SK-N-SH treated with all-trans-retinoic acid at 6 μM for 48 hours (cell line): Measurements from ENCODE around the gene PLD3.

Source experiments
- ATAC-seq: fragments of 200-7000 bp; cut with Tn5 transposase; 3 replicates; pipeline ENCODE4 v1.9.1; 2020; ENCODE audit warnings: mild to moderate bottlenecking, moderate library complexity
- ARNTL ChIP-seq: fragments of 450-650 bp; formaldehyde crosslinking; IDR thresholded peaks from 2 replicates; pipeline ENCODE4 v1.5.0; 2020; ENCODE audit warnings: low read depth, mild to moderate bottlenecking, moderate library complexity, borderline replicate concordance
- BACH2 ChIP-seq: fragments of 250-450 bp; sonication (Bioruptor Pico); IDR thresholded peaks from 2 replicates; pipeline ENCODE4 v1.9.0; 2021; ENCODE audit warnings: mild to moderate bottlenecking, borderline replicate concordance
- CREB5 ChIP-seq: fragments of 250-450 bp; sonication (Bioruptor Pico); IDR thresholded peaks from 2 replicates; pipeline ENCODE4 v1.5.1; 2020; ENCODE audit warnings: low read depth, mild to moderate bottlenecking, moderate library complexity
- CSRNP3 ChIP-seq: fragments of 250-450 bp; sonication (Bioruptor Pico); IDR thresholded peaks from 2 replicates; pipeline ENCODE4 v1.5.1; 2021; ENCODE audit warnings: mild to moderate bottlenecking, moderate library complexity
- ESRRG ChIP-seq: fragments of 250-450 bp; sonication (Bioruptor Pico); IDR thresholded peaks from 2 replicates; pipeline ENCODE4 v1.6.1; 2021; ENCODE audit warnings: mild to moderate bottlenecking
- GLIS3 ChIP-seq: fragments of 250-450 bp; sonication (Bioruptor Pico); IDR thresholded peaks from 2 replicates; pipeline ENCODE4 v1.5.0; 2020; ENCODE audit warnings: mild to moderate bottlenecking, moderate library complexity
- ISL1 ChIP-seq: fragments of 250-450 bp; sonication (Bioruptor Pico); IDR thresholded peaks from 2 replicates; pipeline ENCODE4 v2.1.2; 2022; ENCODE audit warnings: mild to moderate bottlenecking, moderate library complexity
- OSR1 ChIP-seq: fragments of 250-450 bp; sonication (Bioruptor Pico); IDR thresholded peaks from 2 replicates; pipeline ENCODE4 v1.8.0; 2022; ENCODE audit warnings: moderate library complexity, mild to moderate bottlenecking, inconsistent platforms
- RARB ChIP-seq: fragments of 250-450 bp; sonication (Bioruptor Pico); IDR thresholded peaks from 2 replicates; pipeline ENCODE4 v1.8.0; 2021; ENCODE audit warnings: mild to moderate bottlenecking, moderate library complexity
- SNAI2 ChIP-seq: fragments of 250-450 bp; sonication (Bioruptor Pico); IDR thresholded peaks from 2 replicates; pipeline ENCODE4 v1.5.0; 2020; ENCODE audit warnings: mild to moderate bottlenecking, moderate library complexity
- TCF4 ChIP-seq: fragments of 250-450 bp; sonication (Bioruptor Pico); IDR thresholded peaks from 2 replicates; pipeline ENCODE4 v1.8.0; 2021; ENCODE audit warnings: mild to moderate bottlenecking, moderate library complexity, borderline replicate concordance
- TOX ChIP-seq: fragments of 250-450 bp; sonication (Bioruptor Pico); IDR thresholded peaks from 2 replicates; pipeline ENCODE4 v1.8.0; 2021; ENCODE audit warnings: mild to moderate bottlenecking, moderate library complexity, borderline replicate concordance
- TSHZ2 ChIP-seq: fragments of 250-450 bp; sonication (Bioruptor Pico); IDR thresholded peaks from 2 replicates; pipeline ENCODE4 v1.5.0; 2020; ENCODE audit warnings: mild to moderate bottlenecking, moderate library complexity
- ZC3H10 ChIP-seq: fragments of 250-450 bp; sonication (Bioruptor Pico); IDR thresholded peaks from 2 replicates; pipeline ENCODE4 v1.5.1; 2021; ENCODE audit warnings: mild to moderate bottlenecking, moderate library complexity
- ZFP3 ChIP-seq: fragments of 250-450 bp; sonication (Bioruptor Pico); IDR thresholded peaks from 2 replicates; pipeline ENCODE4 v1.5.0; 2020; ENCODE audit warnings: mild to moderate bottlenecking, moderate library complexity
- ZFP30 ChIP-seq: fragments of 450-650 bp; formaldehyde crosslinking; IDR thresholded peaks from 2 replicates; pipeline ENCODE4 v1.5.0; 2022; ENCODE audit warnings: mild to moderate bottlenecking, moderate library complexity
- ZNF565 ChIP-seq: fragments of 450-650 bp; formaldehyde crosslinking; conservative IDR thresholded peaks from 2 replicates; pipeline ENCODE4 v1.5.0; 2020; ENCODE audit warnings: low read depth, mild to moderate bottlenecking, moderate library complexity
- ZNF70 ChIP-seq: fragments of 450-650 bp; formaldehyde crosslinking; IDR thresholded peaks from 2 replicates; pipeline ENCODE4 v1.5.0; 2020; ENCODE audit warnings: mild to moderate bottlenecking, moderate library complexity
- ZNF8 ChIP-seq: fragments of 450-650 bp; formaldehyde crosslinking; IDR thresholded peaks from 2 replicates; pipeline ENCODE4 v1.5.0; 2020; ENCODE audit warnings: mild to moderate bottlenecking, moderate library complexity
- TF ChIP-seq, protein P1 (sequence below): fragments of 250-450 bp; sonication (Bioruptor Pico); IDR thresholded peaks from 2 replicates; pipeline ENCODE4 v1.8.0; 2021; ENCODE audit warnings: low read depth, mild to moderate bottlenecking, moderate library complexity, borderline replicate concordance

The PLD3 gene

DNA sequence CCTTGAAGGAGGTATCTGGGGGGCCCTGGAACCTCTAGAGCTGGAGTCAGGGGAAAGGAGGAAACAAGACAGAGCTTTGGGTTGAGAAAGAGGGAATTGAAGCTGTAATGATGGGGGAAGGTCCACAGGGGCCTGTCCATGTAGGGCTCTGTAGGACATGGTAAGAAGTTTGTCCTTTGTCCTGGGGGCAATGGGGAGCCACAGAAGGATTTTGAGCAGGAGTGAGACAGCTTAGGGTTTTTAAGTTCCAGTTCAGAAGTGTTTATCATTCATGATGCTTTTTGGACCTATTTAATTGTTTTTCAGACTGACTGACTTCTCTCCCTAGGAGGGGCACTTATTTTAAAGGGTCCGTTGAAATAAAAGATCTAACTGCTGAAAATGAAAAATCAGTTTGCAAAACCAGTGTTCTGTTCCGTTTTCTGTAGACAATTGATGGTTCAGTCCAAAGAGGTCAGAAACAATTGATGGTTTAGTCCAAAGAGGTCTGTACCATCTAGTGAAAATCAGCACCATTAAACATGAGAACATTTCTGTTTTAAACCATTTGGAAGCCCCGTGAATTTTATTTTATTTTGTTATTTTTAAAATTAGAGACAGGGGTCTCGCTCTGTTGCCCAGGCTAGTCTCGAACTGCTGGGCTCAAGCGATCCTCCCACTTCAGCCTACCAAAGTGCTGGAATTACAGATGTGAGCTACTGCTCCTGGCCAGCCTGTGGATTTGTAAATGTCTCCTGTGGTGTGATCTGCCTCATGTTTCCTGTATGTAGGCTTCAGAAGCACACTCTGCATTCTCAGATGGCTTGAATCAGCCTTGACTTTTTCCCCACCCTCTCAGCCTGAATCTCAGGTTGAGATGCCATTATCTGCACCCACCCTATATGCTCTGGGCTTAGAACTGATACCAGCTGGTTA, 8.4 kb downstream of the PLD3 start:
- no peak for ATAC-seq
- TF ChIP-seq, protein P1, sequence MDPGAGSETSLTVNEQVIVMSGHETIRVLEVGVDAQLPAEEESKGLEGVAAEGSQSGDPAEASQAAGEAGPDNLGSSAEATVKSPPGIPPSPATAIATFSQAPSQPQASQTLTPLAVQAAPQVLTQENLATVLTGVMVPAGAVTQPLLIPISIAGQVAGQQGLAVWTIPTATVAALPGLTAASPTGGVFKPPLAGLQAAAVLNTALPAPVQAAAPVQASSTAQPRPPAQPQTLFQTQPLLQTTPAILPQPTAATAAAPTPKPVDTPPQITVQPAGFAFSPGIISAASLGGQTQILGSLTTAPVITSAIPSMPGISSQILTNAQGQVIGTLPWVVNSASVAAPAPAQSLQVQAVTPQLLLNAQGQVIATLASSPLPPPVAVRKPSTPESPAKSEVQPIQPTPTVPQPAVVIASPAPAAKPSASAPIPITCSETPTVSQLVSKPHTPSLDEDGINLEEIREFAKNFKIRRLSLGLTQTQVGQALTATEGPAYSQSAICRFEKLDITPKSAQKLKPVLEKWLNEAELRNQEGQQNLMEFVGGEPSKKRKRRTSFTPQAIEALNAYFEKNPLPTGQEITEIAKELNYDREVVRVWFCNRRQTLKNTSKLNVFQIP (CRISPR knock-in tag), result no peak
- no peak for TF ChIP-seq OSR1 (CRISPR knock-in tag)
- TF ChIP-seq RARB (CRISPR knock-in tag), result no peak
- TF ChIP-seq BACH2 (CRISPR knock-in tag), result no peak
- no peak for TF ChIP-seq CREB5 (CRISPR knock-in tag)
- no peak for TF ChIP-seq TSHZ2 (CRISPR knock-in tag)
- no peak for TF ChIP-seq TCF4 (CRISPR knock-in tag)
- TF ChIP-seq GLIS3, result no peak
- no peak for TF ChIP-seq ZNF70
- no peak for TF ChIP-seq ZC3H10
- no peak for TF ChIP-seq ESRRG (CRISPR knock-in tag)
- no peak for TF ChIP-seq ZNF8 (CRISPR knock-in tag)
- no peak for TF ChIP-seq ISL1 (CRISPR knock-in tag)
- TF ChIP-seq ZNF565 (CRISPR knock-in tag), result no peak
- no peak for TF ChIP-seq ZFP3 (CRISPR knock-in tag)
- TF ChIP-seq CSRNP3 (CRISPR knock-in tag), result no peak
- TF ChIP-seq, all 23 proteins: peak for 0

DNA sequence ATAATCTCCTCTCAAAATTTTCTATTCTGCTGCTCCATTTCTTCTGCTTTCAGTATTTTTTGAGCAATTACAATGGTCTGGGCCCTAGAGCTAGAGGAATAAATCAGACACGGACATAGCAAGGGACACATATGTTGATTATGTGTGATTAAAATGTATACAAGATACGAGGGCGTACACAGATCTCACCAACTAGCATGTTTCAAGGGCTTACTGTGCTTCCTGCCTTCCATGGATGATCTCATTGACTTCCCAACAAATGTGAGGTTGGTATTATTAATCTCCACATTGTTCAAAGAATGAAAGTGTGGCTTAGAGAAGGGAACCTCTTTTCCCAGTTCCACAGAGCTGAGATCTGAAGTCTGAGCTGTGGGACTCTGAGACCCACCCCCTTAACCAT, 9.1 kb downstream of the PLD3 start:
- no peak for TF ChIP-seq RARB (CRISPR knock-in tag)
- no peak for TF ChIP-seq ESRRG (CRISPR knock-in tag)
- TF ChIP-seq TOX, result no peak
- TF ChIP-seq, protein P1 (CRISPR knock-in tag), result no peak
- TF ChIP-seq CREB5 (CRISPR knock-in tag), result no peak
- TF ChIP-seq BACH2 (CRISPR knock-in tag), result no peak
- TF ChIP-seq ZC3H10, result no peak
- TF ChIP-seq ZNF8 (CRISPR knock-in tag), result no peak
- TF ChIP-seq ARNTL (CRISPR knock-in tag), result no peak
- TF ChIP-seq ZFP30 (CRISPR knock-in tag), result no peak
- no peak for TF ChIP-seq SNAI2 (CRISPR knock-in tag)
- no peak for TF ChIP-seq OSR1 (CRISPR knock-in tag)
- TF ChIP-seq TSHZ2 (CRISPR knock-in tag), result no peak

More for the DNA sequence above, 9.1 kb downstream of the PLD3 start:
- no peak for ATAC-seq
